HG03025 (cell line): Measurements from ENCODE around the gene PPP6R2.

Source experiments
- ATAC-seq: cut with Tn5 transposase; IDR thresholded peaks from one replicate; pipeline ENCODE4 v1.9.1; 2021; ENCODE audit warnings: mild to moderate bottlenecking, moderate library complexity; ENCODE audit not compliant: unreplicated experiment, low FRiP score

The PPP6R2 gene

DNA sequence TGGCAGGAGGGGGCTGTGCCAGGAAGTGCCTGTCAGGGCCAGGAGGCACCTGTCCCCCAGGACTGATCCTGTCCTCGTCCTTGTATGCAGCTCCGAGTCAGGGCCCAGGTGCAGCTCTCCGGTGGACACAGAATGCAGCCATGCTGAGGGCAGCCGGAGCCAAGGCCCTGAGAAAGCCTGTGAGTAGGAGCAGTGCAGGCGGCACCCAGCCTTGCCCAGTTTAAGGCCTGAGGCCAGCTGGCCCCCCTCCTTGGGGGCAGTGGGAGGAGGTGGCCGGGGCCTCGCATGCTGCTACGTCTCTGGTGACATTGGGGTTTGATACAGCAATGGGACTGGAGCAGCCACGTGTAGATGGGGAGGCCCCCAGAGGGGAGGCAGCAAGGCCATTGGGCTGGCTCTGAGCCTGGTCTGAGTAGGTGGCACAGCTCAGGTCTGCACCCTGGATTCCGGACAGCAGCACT, 96.8 kb downstream of the PPP6R2 start:
- ATAC-seq, result no peak

GRCh38 chr22:50440544-50441249, 97.6 kb downstream of the PPP6R2 start:
- ATAC-seq, result no peak

DNA sequence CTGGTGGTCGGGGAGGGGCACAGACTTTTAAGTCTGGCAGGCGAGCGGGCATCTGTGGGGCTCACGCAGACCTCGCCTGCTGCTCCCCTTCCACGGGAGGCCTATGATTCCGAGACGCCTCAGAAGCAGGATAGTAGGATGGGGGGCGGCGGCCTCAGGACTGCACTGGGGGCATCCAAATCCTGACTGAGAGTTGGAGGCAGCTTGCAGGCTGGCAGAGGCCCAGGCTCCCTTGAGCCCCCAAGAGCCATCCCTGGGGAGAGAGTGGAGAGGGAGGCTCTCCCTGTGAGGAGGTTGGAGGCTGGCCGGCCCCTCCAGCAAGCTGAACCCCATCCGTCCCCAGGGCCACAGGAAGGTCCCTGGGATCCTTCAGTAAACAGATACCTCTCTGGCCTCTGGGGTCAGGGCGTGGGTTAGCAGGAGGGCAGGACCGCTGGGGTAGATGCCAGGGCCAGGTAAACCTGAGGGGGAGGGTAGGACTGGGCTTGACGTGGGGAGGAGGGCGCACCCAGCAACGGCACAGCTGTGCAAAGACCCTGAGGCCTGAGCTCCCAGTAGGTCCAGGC, 98.4 kb downstream of the PPP6R2 start:
- ATAC-seq, result no peak

GRCh38 chr22:50443197-50443596, 100.1 kb downstream of the PPP6R2 start:
- no peak for ATAC-seq

GRCh38 chr22:50443801-50444625, 100.9 kb downstream of the PPP6R2 start:
- no peak for ATAC-seq

- no peak for ATAC-seq
These were observed 101.5 kb downstream of the PPP6R2 start for GRCh38 chr22:50444663-50445062.

DNA sequence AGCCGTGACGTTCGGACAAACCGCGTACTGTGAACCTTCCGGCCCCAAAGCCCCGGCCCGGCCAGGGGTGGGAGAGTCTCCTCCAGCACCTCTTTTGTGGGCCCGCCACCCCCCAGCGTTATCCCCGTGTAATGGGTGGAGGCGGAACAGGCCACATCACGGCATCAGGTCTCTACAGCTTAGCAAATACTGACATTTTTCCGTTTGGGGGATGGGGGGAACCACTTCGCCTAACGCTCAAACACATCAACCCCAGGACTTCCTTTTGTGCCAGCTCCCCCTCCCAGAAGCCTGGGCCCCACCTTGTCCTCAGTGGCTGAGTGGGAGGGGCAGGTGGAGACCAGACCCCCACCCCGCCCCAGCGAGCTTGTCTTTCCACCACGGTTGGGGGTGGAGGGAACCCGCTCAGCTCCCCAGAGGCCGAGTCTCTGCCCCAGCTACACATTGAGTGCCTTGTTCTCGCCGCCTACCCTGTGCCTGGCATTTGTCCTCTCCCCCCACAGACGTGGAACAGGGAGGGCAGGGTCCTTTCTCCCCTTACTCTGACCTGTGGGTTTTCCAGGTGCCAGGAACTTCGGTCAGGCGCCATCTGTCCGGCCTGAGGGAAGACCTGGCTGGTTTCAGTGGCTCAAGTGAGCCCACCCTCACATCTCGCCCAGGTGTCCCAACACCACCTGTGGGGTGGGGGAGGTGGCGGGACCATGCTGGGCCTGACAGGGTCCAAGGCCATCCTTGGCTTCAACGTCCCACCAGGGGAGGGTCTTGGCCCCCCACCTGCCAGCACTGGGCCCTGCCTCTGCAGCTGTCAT, 102.1 kb downstream of the PPP6R2 start:
- no peak for ATAC-seq

- no peak for ATAC-seq
These were observed 103.0 kb downstream of the PPP6R2 start for GRCh38 chr22:50445880-50446707.

- no peak for ATAC-seq
These were observed 103.8 kb downstream of the PPP6R2 start for GRCh38 chr22:50446708-50447575.

GRCh38 chr22:50447576-50448551, 104.7 kb downstream of the PPP6R2 start:
- ATAC-seq, result no peak

- ATAC-seq, result no peak
These were observed 109.5 kb downstream of the PPP6R2 start for GRCh38 chr22:50452649-50453048.

DNA sequence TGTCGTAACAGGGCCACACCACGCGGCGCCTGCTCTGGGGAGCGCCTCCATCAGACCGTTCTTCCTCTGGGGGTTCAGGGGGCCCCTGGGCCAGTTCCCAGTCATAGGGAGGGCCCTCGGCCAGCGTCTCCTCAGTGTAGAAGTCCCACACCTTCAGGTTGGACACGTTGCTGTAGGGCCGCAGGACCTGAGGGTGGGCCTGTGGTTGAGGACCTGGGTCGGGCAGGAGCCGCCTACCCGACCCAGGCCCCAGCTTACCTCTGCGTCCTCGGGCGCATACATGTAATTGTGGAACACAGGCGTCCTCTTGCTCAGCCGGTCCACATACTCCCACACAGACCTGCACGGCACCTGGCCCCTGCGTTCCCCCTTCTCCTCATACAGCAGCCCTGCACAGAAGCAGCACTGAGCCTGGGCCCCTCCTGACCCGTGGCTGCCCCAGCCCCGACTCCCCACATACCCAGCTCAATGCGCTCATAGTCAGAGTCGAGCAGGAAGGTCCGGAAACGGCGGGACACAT, 111.5 kb downstream of the PPP6R2 start:
- no peak for ATAC-seq

GRCh38 chr22:50455201-50455600, 112.1 kb downstream of the PPP6R2 start:
- no peak for ATAC-seq

GRCh38 chr22:50456026-50456425, 112.9 kb downstream of the PPP6R2 start:
- no peak for ATAC-seq

DNA sequence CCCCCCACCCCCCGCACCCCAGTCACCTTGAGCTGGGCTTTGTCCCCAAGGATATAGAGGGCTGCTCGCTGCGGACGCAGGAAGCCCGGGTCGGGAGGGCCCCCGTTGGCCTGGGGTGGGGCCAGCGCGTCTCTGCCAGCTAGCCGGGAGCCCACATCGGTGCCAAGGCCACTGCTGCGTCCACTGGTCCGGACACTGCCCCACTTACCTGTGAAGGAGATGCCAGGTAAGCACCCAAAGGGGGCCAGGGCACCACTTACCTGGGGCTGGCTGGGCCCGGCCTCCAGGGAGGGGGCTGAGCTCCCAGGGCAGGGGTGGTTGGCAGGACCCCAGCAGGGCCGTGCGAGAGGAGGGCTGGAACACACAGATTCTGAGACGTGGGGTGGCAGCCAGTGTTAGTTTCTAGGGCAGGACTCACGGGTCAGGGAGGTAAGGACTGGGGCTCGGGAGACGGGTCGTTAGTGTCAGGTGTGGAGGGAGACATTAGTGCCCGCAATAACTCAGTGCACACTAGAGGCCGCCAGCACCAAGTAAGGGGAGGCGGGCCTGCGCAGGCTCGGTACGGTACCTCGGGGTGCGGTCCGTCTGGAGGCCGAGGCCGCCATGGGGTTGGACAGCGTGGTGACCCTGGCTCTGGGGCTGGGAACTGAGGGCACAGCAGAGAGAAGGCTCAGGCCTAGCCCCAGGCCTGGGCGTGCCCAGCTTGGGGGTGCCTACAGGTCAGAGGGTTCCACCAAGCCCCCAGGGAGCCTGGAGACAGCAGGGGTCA, 113.5 kb downstream of the PPP6R2 start:
- ATAC-seq, result no peak

GRCh38 chr22:50459016-50459415, 115.9 kb downstream of the PPP6R2 start:
- ATAC-seq, result no peak
